Heart left ventricle (tissue), 13 donors: ENCODE measurements around the gene POFUT2.

Source experiments
- CTCF ChIP-seq, 12 donors: fragments of 200-600 bp; sonication (generic) in 4 of 12; IDR thresholded peaks; one replicate each; pipeline versions ENCODE4 v1.5.0 to v1.8.0; 2018 to 2022; ENCODE audit warnings: antibody characterized with exemption in 12 of 12, mild to moderate bottlenecking in 5 of 12
- POLR2A ChIP-seq, 2 donors: fragments of 450-650 bp; IDR thresholded peaks; one replicate each; pipeline ENCODE4 v1.6.1; 2017; ENCODE audit warnings: antibody characterized with exemption in 2 of 2, mild to moderate bottlenecking in 2 of 2, moderate library complexity in 2 of 2
- donor health status: ischemic (EF 13 %, LVEDD 7.1; RV severe dilation, severe dysfunction).
- donor health status: DM: no; HTN: yes; CAD: no.
- donor health status: DM: no; HTN: no; CAD: no.
- donor health status: ischemic (EF 25% LVEDD 6.9; RV normal size, moderate dysfunction).
- donor health status: ischemic (EF 25% LVEDD 5.7; RV mildly dilated, moderate dysfunction).
- donor health status: ischemic (EF 35%, LVEDD 5.7; RV mildly dilated, moderate dysfunction).
- donor health status: nonischemic (EF 11% LVEDD 7.7; RV severe dilation, severe dysfunction).
- donor health status: DM: yes; HTN: yes; CAD: no.
- donor health status: PGD.
- donor health status: ischemic (EF 29% LVEDD 5.4; RV normal size, mild dysfunction).
- donor health status: nonischemic (EF 23%, LVEDD 6.1; RV moderate dilation, normal function).

GRCh38 chr21:45241357-45241756 lies 46.3 kb downstream of the POFUT2 start:
- TF ChIP-seq CTCF (IDR thresholded peaks at IDR 0.05) (no peak), POLR2A (IDR thresholded peaks at IDR 0.05) (no peak)
